PFSK-1 (cell line): ENCODE data around the gene CYP26A1.

Source experiments
- POLR2AphosphoS5 ChIP-seq: IDR thresholded peaks from 2 replicates; pipeline ENCODE4 v1.6.1; 2012; ENCODE audit warnings: low read depth, mild to moderate bottlenecking, control low read depth, low read length, moderate library complexity
- TAF1 ChIP-seq: IDR thresholded peaks from 2 replicates; pipeline ENCODE4 v1.6.1; 2012; ENCODE audit warnings: low read length, control low read depth, borderline replicate concordance; ENCODE audit not compliant: insufficient read depth
- TF ChIP-seq, protein P1 (sequence below), 2 experiments: IDR thresholded peaks; 2 replicates each; pipeline versions ENCODE4 v1.6.1 to v1.8.0; 2011 to 2012; ENCODE audit warnings: low read depth in 2 of 2, low read length in 2 of 2, control low read depth in 1 of 2, inconsistent platforms in 1 of 2, mild to moderate bottlenecking in 1 of 2, moderate library complexity in 1 of 2; ENCODE audit not compliant: insufficient read depth in 1 of 2

DNA sequence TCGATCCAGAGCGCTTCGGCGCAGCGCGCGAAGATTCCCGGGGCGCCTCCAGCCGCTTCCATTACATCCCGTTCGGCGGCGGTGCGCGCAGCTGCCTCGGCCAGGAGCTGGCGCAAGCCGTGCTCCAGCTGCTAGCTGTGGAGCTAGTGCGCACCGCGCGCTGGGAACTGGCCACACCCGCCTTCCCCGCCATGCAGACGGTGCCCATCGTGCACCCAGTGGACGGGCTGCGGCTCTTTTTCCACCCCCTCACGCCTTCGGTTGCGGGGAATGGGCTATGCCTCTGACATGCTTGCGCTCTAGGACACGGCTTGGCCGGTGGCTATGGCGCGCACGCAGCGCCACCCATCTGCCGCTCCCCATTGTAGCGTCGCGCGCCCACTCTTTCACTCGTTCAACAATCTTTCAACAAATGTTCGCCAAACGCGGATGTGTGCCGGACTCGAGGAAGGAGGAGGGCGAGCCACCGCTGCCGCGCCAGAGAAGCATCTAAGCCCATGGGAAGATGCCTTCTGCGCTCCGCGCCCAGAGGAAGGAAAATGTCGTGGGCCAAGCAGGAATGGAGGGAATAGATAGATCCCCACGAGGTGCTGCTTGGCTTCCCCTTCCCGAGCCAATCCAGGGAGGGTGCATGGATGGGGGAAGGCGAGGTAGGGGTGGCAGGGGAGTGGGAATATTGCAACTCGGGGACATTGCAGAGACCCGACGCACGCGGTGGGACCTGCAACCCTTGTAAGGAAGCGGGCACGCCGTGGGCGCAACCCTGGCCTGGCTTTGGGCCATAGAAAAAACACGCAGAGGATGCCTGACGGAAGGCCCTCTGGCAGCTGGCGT lies 5.1 kb upstream of the CYP26A1 start:
- TF ChIP-seq POLR2AphosphoS5 (no peak), TAF1 (no peak)
- TF ChIP-seq, protein P1, sequence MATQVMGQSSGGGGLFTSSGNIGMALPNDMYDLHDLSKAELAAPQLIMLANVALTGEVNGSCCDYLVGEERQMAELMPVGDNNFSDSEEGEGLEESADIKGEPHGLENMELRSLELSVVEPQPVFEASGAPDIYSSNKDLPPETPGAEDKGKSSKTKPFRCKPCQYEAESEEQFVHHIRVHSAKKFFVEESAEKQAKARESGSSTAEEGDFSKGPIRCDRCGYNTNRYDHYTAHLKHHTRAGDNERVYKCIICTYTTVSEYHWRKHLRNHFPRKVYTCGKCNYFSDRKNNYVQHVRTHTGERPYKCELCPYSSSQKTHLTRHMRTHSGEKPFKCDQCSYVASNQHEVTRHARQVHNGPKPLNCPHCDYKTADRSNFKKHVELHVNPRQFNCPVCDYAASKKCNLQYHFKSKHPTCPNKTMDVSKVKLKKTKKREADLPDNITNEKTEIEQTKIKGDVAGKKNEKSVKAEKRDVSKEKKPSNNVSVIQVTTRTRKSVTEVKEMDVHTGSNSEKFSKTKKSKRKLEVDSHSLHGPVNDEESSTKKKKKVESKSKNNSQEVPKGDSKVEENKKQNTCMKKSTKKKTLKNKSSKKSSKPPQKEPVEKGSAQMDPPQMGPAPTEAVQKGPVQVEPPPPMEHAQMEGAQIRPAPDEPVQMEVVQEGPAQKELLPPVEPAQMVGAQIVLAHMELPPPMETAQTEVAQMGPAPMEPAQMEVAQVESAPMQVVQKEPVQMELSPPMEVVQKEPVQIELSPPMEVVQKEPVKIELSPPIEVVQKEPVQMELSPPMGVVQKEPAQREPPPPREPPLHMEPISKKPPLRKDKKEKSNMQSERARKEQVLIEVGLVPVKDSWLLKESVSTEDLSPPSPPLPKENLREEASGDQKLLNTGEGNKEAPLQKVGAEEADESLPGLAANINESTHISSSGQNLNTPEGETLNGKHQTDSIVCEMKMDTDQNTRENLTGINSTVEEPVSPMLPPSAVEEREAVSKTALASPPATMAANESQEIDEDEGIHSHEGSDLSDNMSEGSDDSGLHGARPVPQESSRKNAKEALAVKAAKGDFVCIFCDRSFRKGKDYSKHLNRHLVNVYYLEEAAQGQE (IDR thresholded peaks at IDR 0.05; ENCODE audit: insufficient read depth in 1 of 2, low read depth in 2 of 2, low read length in 2 of 2) = no peak
